ENCODE results near the gene PGLYRP1.

Gene PGLYRP1

GRCh38 chr19:46022431-46023310, at the start of gene PGLYRP1:
PGLYRP1 (minus strand) TSS chr19:46023053; CDS start chr19:46023021, 32 bp downstream.
- DNase-seq, result no peak

- no peak for DNase-seq
Measured at GRCh38 chr19:46069806-46070341, 47.0 kb upstream of the PGLYRP1 start.

GRCh38 chr19:46068345-46069258, 45.7 kb upstream of the PGLYRP1 start:
- no peak for DNase-seq

GRCh38 chr19:46067691-46068090, 44.8 kb upstream of the PGLYRP1 start:
- no peak for DNase-seq

- DNase-seq, result no peak
Measured at GRCh38 chr19:46066471-46066870, 43.6 kb upstream of the PGLYRP1 start.

GRCh38 chr19:46065486-46066071, 42.7 kb upstream of the PGLYRP1 start:
- DNase-seq, result no peak

- DNase-seq, result no peak
Measured at GRCh38 chr19:46063201-46063600, 40.3 kb upstream of the PGLYRP1 start.

GRCh38 chr19:46060012-46060411, 37.2 kb upstream of the PGLYRP1 start:
- no peak for DNase-seq

GRCh38 chr19:46058778-46059177, 35.9 kb upstream of the PGLYRP1 start:
- DNase-seq, result no peak

GRCh38 chr19:46056536-46056935, 33.7 kb upstream of the PGLYRP1 start:
- DNase-seq, result no peak

- no peak for DNase-seq
Measured at GRCh38 chr19:46052896-46053295, 30.0 kb upstream of the PGLYRP1 start.

GRCh38 chr19:46049597-46049996, 26.7 kb upstream of the PGLYRP1 start:
- DNase-seq, result no peak

- no peak for DNase-seq
Measured at GRCh38 chr19:46043519-46043918, 20.7 kb upstream of the PGLYRP1 start.

GRCh38 chr19:46042252-46042883, 19.5 kb upstream of the PGLYRP1 start:
- DNase-seq, result no peak

- DNase-seq, result peak; percentile 28
Measured at GRCh38 chr19:46040952-46041500, 18.2 kb upstream of the PGLYRP1 start, which contains the start of gene IGFL4. IGFL4 (minus strand) TSS chr19:46041002; CDS start chr19:46040962, 40 bp downstream.

- no peak for DNase-seq
Measured at GRCh38 chr19:46040125-46040524, 17.3 kb upstream of the PGLYRP1 start.

GRCh38 chr19:46036744-46037128, 13.9 kb upstream of the PGLYRP1 start:
- DNase-seq, result no peak

GRCh38 chr19:46035986-46036743, 13.3 kb upstream of the PGLYRP1 start:
- DNase-seq, result no peak

- no peak for DNase-seq
Measured at GRCh38 chr19:46035546-46035945, 12.7 kb upstream of the PGLYRP1 start.

GRCh38 chr19:46033401-46033800, 10.5 kb upstream of the PGLYRP1 start:
- no peak for DNase-seq

GRCh38 chr19:46032597-46033025, 9.8 kb upstream of the PGLYRP1 start:
- DNase-seq, result no peak
